NCI-H82 treated with DMSO at 0.1 percent for 48 hours (cell line): ENCODE results near the gene CYFIP1.

Experiments used
- DNase-seq: peaks from one replicate; lab custom pipeline; 2025; ENCODE audit not compliant: unreplicated experiment; lab: John Stamatoyannopoulos, UW

CYFIP1 gene

GRCh38 chr15:22918596-22919140 is 61.5 kb downstream of the CYFIP1 start:
- no peak for DNase-seq

GRCh38 chr15:22918056-22918455 is 62.1 kb downstream of the CYFIP1 start:
- no peak for DNase-seq

GRCh38 chr15:22917556-22917955 is 62.6 kb downstream of the CYFIP1 start:
- DNase-seq, result no peak

GRCh38 chr15:22916606-22917350 is 63.4 kb downstream of the CYFIP1 start:
- no peak for DNase-seq

GRCh38 chr15:22915866-22916515 is 64.2 kb downstream of the CYFIP1 start:
- no peak for DNase-seq

- no peak for DNase-seq
Measured at GRCh38 chr15:22913646-22914380, 66.4 kb downstream of the CYFIP1 start.

- no peak for DNase-seq
Measured at GRCh38 chr15:22912256-22912655, 67.9 kb downstream of the CYFIP1 start.

GRCh38 chr15:22911306-22911705 is 68.9 kb downstream of the CYFIP1 start:
- DNase-seq, result no peak

- no peak for DNase-seq
Measured at GRCh38 chr15:22908830-22909229, 71.3 kb downstream of the CYFIP1 start.

GRCh38 chr15:22907161-22907950 is 72.8 kb downstream of the CYFIP1 start:
- DNase-seq, result no peak

- DNase-seq, result no peak
Measured at GRCh38 chr15:22904736-22905135, 75.4 kb downstream of the CYFIP1 start.

- DNase-seq, result no peak
Measured at GRCh38 chr15:22903961-22904534, 76.1 kb downstream of the CYFIP1 start.

- no peak for DNase-seq
Measured at GRCh38 chr15:22903427-22903826, 76.7 kb downstream of the CYFIP1 start.

GRCh38 chr15:22902981-22903380 is 77.2 kb downstream of the CYFIP1 start:
- DNase-seq, result no peak

GRCh38 chr15:22902578-22902977 is 77.6 kb downstream of the CYFIP1 start:
- DNase-seq, result no peak

- no peak for DNase-seq
Measured at GRCh38 chr15:22902046-22902445, 78.1 kb downstream of the CYFIP1 start.

GRCh38 chr15:22895465-22896190 is 84.5 kb downstream of the CYFIP1 start:
- DNase-seq, result no peak

GRCh38 chr15:22893881-22894280 is 86.3 kb downstream of the CYFIP1 start:
- no peak for DNase-seq

GRCh38 chr15:22893081-22893480 is 87.1 kb downstream of the CYFIP1 start:
- no peak for DNase-seq

- no peak for DNase-seq
Measured at GRCh38 chr15:22892333-22892732, 87.8 kb downstream of the CYFIP1 start.
